ENCODE data around the gene CKLF.

DNA sequence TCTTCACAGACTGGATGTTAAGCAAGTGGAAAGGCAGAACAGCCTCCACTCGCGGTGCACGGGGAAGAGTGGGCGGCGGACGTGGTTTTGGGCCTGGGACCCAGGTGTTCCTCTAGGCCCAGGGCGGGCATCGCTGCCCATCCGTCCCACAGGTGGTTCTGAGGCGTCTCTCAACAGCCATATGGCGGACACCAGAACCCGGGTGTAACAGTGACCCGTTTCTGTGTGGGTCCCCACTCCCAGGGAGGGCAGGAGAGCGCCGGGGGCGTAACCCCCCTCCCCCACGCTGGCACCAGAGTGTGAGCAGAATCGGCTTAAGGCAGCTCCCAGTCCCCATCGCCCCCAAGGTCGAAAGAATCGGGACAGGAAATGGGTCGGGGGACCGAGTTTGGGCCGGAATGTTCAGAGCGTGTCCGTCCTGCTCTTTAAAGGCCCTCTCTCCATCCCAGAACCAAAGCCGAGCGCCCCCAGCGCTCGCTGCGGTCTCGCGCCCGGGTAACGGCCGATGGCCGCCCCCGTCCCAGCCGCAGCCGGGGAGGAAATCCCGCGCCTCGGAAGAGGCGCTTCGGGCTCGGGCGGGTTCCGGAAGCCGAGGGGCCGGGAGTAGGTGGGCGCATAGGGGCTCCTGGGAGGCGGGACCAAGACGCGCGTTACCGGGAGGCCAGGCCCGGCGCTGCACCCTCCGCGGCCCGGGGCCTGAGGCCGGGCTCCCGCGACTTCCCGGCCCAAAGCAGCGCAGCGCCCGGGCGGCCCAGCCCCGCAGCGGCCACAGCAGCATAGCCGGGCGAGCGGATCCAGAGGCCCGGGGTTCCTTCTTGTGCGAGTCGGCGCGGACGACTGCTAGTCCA, 2.9 kb upstream of the CKLF start, which contains the start of gene TK2:
- TF ChIP-seq, protein P1, sequence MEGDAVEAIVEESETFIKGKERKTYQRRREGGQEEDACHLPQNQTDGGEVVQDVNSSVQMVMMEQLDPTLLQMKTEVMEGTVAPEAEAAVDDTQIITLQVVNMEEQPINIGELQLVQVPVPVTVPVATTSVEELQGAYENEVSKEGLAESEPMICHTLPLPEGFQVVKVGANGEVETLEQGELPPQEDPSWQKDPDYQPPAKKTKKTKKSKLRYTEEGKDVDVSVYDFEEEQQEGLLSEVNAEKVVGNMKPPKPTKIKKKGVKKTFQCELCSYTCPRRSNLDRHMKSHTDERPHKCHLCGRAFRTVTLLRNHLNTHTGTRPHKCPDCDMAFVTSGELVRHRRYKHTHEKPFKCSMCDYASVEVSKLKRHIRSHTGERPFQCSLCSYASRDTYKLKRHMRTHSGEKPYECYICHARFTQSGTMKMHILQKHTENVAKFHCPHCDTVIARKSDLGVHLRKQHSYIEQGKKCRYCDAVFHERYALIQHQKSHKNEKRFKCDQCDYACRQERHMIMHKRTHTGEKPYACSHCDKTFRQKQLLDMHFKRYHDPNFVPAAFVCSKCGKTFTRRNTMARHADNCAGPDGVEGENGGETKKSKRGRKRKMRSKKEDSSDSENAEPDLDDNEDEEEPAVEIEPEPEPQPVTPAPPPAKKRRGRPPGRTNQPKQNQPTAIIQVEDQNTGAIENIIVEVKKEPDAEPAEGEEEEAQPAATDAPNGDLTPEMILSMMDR (IDR thresholded peaks at IDR 0.05), result no peak
- TF ChIP-seq TCF7 (CRISPR knock-in tag; IDR thresholded peaks at IDR 0.05; ENCODE audit: low read depth), result no peak
- TF ChIP-seq ESRRA (CRISPR knock-in tag; IDR thresholded peaks at IDR 0.05; ENCODE audit: borderline replicate concordance), result no peak
- TF ChIP-seq ZNF121 (CRISPR knock-in tag; IDR thresholded peaks at IDR 0.05), result no peak
- TF ChIP-seq CREB1 (CRISPR knock-in tag; IDR thresholded peaks at IDR 0.05), result no peak
- TF ChIP-seq PRRX2 (CRISPR knock-in tag; IDR thresholded peaks at IDR 0.05), result no peak
- TF ChIP-seq, protein P2, sequence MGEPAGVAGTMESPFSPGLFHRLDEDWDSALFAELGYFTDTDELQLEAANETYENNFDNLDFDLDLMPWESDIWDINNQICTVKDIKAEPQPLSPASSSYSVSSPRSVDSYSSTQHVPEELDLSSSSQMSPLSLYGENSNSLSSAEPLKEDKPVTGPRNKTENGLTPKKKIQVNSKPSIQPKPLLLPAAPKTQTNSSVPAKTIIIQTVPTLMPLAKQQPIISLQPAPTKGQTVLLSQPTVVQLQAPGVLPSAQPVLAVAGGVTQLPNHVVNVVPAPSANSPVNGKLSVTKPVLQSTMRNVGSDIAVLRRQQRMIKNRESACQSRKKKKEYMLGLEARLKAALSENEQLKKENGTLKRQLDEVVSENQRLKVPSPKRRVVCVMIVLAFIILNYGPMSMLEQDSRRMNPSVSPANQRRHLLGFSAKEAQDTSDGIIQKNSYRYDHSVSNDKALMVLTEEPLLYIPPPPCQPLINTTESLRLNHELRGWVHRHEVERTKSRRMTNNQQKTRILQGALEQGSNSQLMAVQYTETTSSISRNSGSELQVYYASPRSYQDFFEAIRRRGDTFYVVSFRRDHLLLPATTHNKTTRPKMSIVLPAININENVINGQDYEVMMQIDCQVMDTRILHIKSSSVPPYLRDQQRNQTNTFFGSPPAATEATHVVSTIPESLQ (CRISPR knock-in tag; IDR thresholded peaks at IDR 0.05), result no peak
- TF ChIP-seq, protein P3, sequence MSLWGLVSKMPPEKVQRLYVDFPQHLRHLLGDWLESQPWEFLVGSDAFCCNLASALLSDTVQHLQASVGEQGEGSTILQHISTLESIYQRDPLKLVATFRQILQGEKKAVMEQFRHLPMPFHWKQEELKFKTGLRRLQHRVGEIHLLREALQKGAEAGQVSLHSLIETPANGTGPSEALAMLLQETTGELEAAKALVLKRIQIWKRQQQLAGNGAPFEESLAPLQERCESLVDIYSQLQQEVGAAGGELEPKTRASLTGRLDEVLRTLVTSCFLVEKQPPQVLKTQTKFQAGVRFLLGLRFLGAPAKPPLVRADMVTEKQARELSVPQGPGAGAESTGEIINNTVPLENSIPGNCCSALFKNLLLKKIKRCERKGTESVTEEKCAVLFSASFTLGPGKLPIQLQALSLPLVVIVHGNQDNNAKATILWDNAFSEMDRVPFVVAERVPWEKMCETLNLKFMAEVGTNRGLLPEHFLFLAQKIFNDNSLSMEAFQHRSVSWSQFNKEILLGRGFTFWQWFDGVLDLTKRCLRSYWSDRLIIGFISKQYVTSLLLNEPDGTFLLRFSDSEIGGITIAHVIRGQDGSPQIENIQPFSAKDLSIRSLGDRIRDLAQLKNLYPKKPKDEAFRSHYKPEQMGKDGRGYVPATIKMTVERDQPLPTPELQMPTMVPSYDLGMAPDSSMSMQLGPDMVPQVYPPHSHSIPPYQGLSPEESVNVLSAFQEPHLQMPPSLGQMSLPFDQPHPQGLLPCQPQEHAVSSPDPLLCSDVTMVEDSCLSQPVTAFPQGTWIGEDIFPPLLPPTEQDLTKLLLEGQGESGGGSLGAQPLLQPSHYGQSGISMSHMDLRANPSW (CRISPR knock-in tag; conservative IDR thresholded peaks at IDR 0.05; ENCODE audit: low read depth), result no peak
- TF ChIP-seq, protein P4, sequence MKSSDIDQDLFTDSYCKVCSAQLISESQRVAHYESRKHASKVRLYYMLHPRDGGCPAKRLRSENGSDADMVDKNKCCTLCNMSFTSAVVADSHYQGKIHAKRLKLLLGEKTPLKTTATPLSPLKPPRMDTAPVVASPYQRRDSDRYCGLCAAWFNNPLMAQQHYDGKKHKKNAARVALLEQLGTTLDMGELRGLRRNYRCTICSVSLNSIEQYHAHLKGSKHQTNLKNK (CRISPR knock-in tag; IDR thresholded peaks at IDR 0.05), result no peak
- TF ChIP-seq IRF2 (CRISPR knock-in tag; IDR thresholded peaks at IDR 0.05; ENCODE audit: borderline replicate concordance, low read depth), result no peak
- no peak for TF ChIP-seq ZNF138 (CRISPR knock-in tag; conservative IDR thresholded peaks at IDR 0.05)

Measured in WTC11 (cell line).